Measurements from ENCODE around the gene ATP8A2.

The ATP8A2 gene

DNA sequence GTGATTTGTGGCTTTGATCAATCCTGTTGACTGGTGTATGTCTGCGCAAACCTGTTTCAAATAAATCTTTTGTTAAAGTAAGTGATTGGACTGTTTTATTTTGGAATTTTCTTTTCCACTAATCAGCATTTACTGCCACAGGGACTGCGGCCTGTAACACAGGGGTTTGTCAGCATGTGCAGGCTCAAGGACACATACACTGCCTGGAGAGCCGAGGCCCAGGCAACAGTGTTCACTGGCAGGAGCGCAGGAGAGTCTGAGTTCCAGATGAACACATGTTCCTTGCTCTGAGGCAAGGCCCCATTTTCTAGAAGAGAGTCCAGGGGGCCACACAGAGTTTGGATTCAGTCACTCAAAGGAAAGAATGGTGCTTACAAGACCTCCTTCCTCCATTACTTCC, 654.0 kb downstream of the ATP8A2 start:
- TF ChIP-seq, protein P1, sequence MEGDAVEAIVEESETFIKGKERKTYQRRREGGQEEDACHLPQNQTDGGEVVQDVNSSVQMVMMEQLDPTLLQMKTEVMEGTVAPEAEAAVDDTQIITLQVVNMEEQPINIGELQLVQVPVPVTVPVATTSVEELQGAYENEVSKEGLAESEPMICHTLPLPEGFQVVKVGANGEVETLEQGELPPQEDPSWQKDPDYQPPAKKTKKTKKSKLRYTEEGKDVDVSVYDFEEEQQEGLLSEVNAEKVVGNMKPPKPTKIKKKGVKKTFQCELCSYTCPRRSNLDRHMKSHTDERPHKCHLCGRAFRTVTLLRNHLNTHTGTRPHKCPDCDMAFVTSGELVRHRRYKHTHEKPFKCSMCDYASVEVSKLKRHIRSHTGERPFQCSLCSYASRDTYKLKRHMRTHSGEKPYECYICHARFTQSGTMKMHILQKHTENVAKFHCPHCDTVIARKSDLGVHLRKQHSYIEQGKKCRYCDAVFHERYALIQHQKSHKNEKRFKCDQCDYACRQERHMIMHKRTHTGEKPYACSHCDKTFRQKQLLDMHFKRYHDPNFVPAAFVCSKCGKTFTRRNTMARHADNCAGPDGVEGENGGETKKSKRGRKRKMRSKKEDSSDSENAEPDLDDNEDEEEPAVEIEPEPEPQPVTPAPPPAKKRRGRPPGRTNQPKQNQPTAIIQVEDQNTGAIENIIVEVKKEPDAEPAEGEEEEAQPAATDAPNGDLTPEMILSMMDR (IDR thresholded peaks at IDR 0.05), result no peak

DNA sequence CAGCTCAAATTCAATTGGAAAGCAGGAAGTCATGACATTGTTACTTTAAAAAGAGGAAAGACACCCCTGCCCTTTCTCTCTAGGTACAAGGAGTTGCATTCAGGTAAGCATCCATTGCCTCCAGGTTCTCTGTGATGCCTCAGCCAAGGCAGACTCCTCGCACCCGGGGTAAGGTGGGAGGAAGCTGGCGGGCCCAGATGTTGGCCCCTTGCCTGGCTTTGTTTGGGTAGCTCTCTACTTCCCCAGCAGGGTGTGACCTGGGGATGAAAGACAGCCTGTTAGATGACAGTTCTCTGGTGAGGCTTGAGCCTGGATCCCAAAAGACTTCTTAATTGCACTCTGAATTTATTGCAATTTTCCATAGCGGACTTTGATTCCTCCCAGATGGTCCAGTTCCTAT, 654.4 kb downstream of the ATP8A2 start:
- TF ChIP-seq, protein P1 (IDR thresholded peaks at IDR 0.05), result no peak

DNA sequence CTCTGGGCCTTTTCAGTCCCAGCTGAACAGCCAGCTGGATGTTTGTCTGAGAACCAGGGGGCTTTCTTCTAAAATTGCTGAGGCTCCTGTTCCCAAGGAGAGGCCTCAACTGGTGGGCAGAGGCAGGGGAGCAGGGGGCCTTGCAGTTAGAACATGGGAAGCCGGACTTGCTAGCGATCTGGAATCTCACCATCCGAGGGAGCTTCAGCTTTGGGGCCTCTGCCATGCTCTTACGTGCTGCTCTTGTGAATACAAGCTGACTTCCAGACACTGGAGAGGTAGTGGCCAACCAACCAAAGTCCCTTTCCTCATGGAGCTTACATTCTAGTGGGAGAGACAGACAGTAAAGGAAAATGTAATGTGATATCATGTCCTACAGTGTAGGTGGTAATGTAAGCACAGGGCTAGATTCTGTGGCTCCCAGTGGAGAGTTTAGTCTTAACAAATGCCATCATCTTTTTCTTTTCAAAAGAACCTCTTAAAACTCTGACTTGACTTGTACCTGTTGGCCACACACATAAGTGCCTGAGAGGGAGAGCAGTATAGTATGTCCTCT, 657.9 kb downstream of the ATP8A2 start:
- TF ChIP-seq, protein P1 (IDR thresholded peaks at IDR 0.05), result no peak

DNA sequence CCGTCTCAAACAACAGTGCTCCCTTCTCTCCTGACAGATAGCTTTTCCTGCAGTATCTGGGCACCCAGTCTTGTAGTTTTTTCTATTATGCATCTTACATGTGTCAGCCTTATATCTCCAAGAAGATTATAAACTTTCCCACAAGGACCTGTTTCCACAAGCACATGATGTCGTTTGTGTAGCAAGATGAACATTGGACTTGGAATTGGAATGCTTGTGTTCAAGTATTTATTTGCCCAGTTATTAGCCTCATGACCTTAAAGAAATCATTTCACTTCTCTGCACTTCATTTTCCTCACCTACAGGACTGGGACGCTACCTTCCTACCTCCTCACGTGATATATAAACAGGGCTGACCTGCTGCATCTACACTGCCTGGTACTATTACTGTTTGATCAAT, 658.6 kb downstream of the ATP8A2 start:
- TF ChIP-seq, protein P1 (IDR thresholded peaks at IDR 0.05), result no peak

DNA sequence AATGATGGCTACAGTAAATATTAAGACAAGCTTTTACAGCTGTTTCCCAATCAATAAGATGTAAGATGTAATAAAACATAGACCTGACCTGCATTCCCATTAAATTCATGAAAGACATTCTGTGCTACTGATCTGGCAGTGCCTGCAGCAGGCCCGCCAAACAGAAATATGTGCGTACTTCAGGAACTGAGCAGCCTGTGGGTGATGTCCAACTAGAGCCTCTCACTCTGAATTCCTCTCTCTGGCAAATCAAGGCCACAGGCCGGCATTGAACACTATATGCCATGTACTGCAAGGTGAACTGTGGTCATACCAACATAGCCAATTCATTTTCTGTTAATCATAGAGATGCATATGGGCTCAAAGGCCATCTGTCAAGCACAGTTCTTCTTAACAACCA, 662.2 kb downstream of the ATP8A2 start:
- TF ChIP-seq, protein P1 (IDR thresholded peaks at IDR 0.05), result no peak

DNA sequence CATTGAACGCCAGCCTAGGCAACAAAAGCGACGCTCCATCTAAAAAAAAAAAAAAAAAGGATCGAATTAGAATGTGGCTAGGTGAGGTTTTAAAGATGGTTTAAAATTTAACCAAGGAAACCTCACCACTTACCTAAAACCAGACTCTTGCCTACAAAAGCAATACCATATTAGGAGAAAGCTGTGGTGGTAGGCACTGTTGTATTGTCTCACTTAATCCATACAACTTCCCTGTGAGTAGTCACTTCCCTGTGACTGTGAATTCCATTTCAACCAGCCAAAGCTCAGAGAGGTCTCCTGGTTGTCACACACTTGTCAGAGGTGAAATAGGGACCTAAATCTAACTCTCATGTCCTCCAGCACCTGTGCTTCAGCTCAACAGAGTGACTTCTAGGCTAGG, 664.6 kb downstream of the ATP8A2 start:
- TF ChIP-seq, protein P1 (IDR thresholded peaks at IDR 0.05), result no peak

DNA sequence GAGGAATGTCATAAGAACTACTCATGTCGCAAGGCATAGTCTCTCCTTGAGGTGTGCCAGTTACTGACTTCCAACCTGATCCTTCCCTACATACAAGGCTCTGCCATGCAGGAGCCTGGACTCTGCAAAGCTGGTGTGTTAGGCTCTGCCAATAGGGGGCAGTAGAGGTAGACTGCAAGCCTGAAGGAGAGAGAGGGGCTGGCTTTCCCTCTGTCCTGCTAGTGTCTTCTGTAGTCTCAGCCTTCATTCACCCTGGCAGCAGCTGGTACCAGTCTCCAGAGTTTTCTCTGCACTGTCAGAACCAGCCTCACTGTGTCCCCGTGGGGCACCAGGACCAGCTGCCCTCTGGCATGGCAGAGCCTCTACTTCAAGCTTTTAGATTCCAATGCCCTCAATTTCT, 665.5 kb downstream of the ATP8A2 start:
- TF ChIP-seq, protein P1 (IDR thresholded peaks at IDR 0.05), result peak; percentile 48

DNA sequence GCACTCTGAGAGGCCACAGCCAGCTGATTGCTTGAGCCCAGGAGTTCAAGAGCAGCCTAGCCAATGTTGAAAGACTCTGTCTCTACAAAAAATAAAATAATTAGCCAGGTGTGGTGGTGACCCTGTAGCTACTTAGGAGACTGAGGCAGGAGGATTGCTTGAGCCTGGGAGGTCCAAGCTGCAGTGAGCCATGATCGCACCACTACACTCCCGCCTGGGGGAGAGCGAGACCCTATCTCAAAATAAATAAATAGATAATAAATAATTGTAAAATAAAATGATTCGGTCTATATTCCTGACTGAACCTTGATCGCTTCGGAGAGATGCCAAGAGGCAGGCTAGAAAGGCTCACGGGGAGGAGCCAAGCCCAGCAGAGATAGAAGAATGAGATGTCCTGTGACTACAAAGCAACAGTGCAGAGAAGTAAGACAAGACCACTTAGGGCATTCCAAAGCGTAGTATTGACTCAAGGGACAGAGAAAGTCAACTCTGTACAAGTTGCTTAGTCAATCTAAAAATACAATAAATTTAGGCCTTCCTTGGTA, 667.2 kb downstream of the ATP8A2 start:
- TF ChIP-seq, protein P1 (IDR thresholded peaks at IDR 0.05), result no peak

Data from LNCAP (cell line).